Liver (tissue), 9 donors: ENCODE data around the gene CLOCK. TPM values are rescaled to one million over a fixed set of nuclear protein-coding genes. Genes with fewer than 3 reads are reported as not detected.
"Not testable (repeated sequence)": the region's sequence is repeated elsewhere in the genome, so short reads cannot be mapped to it uniquely, and the experiment has no call there.

Experiments used
- DNase-seq: peaks from one replicate; pipeline ENCODE4 v3.0.0-alpha.2; 2017; ENCODE audit warnings: low spot score
- H3K27ac ChIP-seq, 2 donors: one replicate each; pipeline ENCODE4 v1.7.0; 2013; ENCODE audit warnings: inconsistent platforms in 2 of 2, low read length in 2 of 2, control low read depth in 1 of 2, low read depth in 1 of 2, mild to moderate bottlenecking in 1 of 2
- H3K27me3 ChIP-seq, 4 donors: one replicate each; pipeline versions ENCODE4 v1.6.1 to v1.7.0; 2013; ENCODE audit warnings: low read length in 3 of 4, inconsistent platforms in 1 of 4, mild to moderate bottlenecking in 1 of 4, moderate library complexity in 1 of 4; ENCODE audit not compliant: control insufficient read depth in 4 of 4, insufficient read depth in 4 of 4
- H3K36me3 ChIP-seq, 4 donors: one replicate each; pipeline versions ENCODE4 v1.6.1 to v1.7.0; 2013; ENCODE audit warnings: low read length in 3 of 4, mild to moderate bottlenecking in 3 of 4, low read depth in 1 of 4, moderate library complexity in 1 of 4; ENCODE audit not compliant: control insufficient read depth in 4 of 4, insufficient read depth in 3 of 4
- H3K4me1 ChIP-seq, 4 donors: one replicate each; pipeline versions ENCODE4 v1.6.1 to v1.7.0; 2013; ENCODE audit warnings: low read length in 3 of 4, mild to moderate bottlenecking in 3 of 4, moderate library complexity in 1 of 4; ENCODE audit not compliant: control insufficient read depth in 4 of 4, insufficient read depth in 4 of 4
- H3K4me3 ChIP-seq, 3 donors: one replicate each; pipeline versions ENCODE4 v1.6.1 to v1.7.0; 2013; ENCODE audit warnings: low read length in 3 of 3, control low read depth in 1 of 3, low read depth in 1 of 3, mild to moderate bottlenecking in 1 of 3
- H3K9ac ChIP-seq, 2 donors: one replicate each; pipeline ENCODE4 v1.7.0; 2013; ENCODE audit warnings: low read length in 2 of 2, mild to moderate bottlenecking in 2 of 2, moderate library complexity in 2 of 2, control low read depth in 1 of 2, low read depth in 1 of 2
- H3K9me3 ChIP-seq, 4 donors: one replicate each; pipeline versions ENCODE4 v1.6.1 to v1.7.0; 2013; ENCODE audit warnings: low read length in 3 of 4; ENCODE audit not compliant: control insufficient read depth in 4 of 4
- ATF3 ChIP-seq: IDR thresholded peaks from 2 replicates; pipeline ENCODE4 v1.6.1; 2016; ENCODE audit warnings: antibody characterized with exemption
- FOXA1 ChIP-seq: IDR thresholded peaks from 2 replicates; pipeline ENCODE4 v1.6.1; 2016; ENCODE audit warnings: antibody characterized with exemption
- FOXA2 ChIP-seq: IDR thresholded peaks from 2 replicates; pipeline ENCODE4 v1.6.1; 2016; ENCODE audit warnings: antibody characterized with exemption
- GABPA ChIP-seq, 2 donors: IDR thresholded peaks in 1 of 2; conservative IDR thresholded peaks in 1 of 2; 2 replicates each; pipeline ENCODE4 v1.6.1; 2016; ENCODE audit warnings: antibody characterized with exemption in 2 of 2, mild to moderate bottlenecking in 1 of 2, moderate library complexity in 1 of 2
- HNF4A ChIP-seq, 2 donors: conservative IDR thresholded peaks; 2 replicates each; pipeline ENCODE4 v1.6.1; 2016; ENCODE audit warnings: antibody characterized with exemption in 2 of 2, mild to moderate bottlenecking in 2 of 2
- HNF4G ChIP-seq: IDR thresholded peaks from 2 replicates; pipeline ENCODE4 v1.6.1; 2016; ENCODE audit warnings: antibody characterized with exemption
- JUND ChIP-seq, 2 donors: IDR thresholded peaks; 2 replicates each; pipeline ENCODE4 v1.6.1; 2016; ENCODE audit warnings: antibody characterized with exemption in 2 of 2
- RAD21 ChIP-seq, 2 donors: IDR thresholded peaks; 2 replicates each; pipeline ENCODE4 v1.6.1; 2016; ENCODE audit warnings: antibody characterized with exemption in 2 of 2, mild to moderate bottlenecking in 2 of 2
- RXRA ChIP-seq, 2 donors: IDR thresholded peaks; 2 replicates each; pipeline ENCODE4 v1.6.1; 2017 to 2018; ENCODE audit warnings: antibody characterized with exemption in 2 of 2, mild to moderate bottlenecking in 1 of 2
- SP1 ChIP-seq: IDR thresholded peaks from 2 replicates; pipeline ENCODE4 v1.6.1; 2018; ENCODE audit warnings: antibody characterized with exemption, mild to moderate bottlenecking
- YY1 ChIP-seq: IDR thresholded peaks from 2 replicates; pipeline ENCODE4 v1.6.1; 2016; ENCODE audit warnings: antibody characterized with exemption, mild to moderate bottlenecking
- WGBS: extraction: QIAGEN DNeasy Blood & Tissue Kit; methylation state at CpG from one replicate; pipeline ENCODE4 v1.1.7; 2013; 5-methylcytosine and 5-hydroxymethylcytosine counted together
- polyA plus RNA-seq, 2 donors: library from polyadenylated mRNA; stranded (reverse) in 1 of 2; unstranded in 1 of 2; fragments of 200-250 nt in 1 of 2; fragments of >200 nt in 1 of 2; fragmentation: Nextera tagmentation in 1 of 2; extraction: Ambion mirVana in 1 of 2; gene quantifications; one replicate each; pipeline versions ENCODE4 v1.2.1 to v1.2.3, GENCODE V29; 2013 to 2015
- total RNA-seq, 2 donors: library from RNA; depleted of rRNA; stranded (reverse); fragments of >200 nt; gene quantifications; one replicate each; pipeline ENCODE4 v1.2.3, GENCODE V29; 2014
- TF ChIP-seq, protein P1 (sequence below): IDR thresholded peaks from 2 replicates; pipeline ENCODE4 v1.6.1; 2016; ENCODE audit warnings: antibody characterized with exemption
- TF ChIP-seq, protein P2 (sequence below): IDR thresholded peaks from 2 replicates; pipeline ENCODE4 v1.6.1; 2016; ENCODE audit warnings: antibody characterized with exemption
- donor health status: healthy.
- donor health status: healthy.
- donor health status: healthy.
- donor health status: healthy.
- donor health status: healthy.

Gene CLOCK
- total and polyA plus RNA-seq, 4 donors = 5.1 to 19.4 (median 6.1) TPM

- no peak within 1 kb of the TSS for H3K9ac ChIP-seq
- peaks cover 2 to 5% (median 4%) of the 10 kb centered on the region in 4 donors for H3K9me3 ChIP-seq
- TF ChIP-seq YY1 (no peak), FOXA1 (no peak), FOXA2 (no peak), HNF4A (conservative IDR thresholded peaks at IDR 0.05) (no peak), RXRA (IDR thresholded peaks at IDR 0.05) (no peak), HNF4G (no peak), ATF3 (no peak), GABPA (IDR thresholded peaks at IDR 0.05 in 1 of 2, conservative IDR thresholded peaks at IDR 0.05 in 1 of 2) (no peak), RAD21 (IDR thresholded peaks at IDR 0.05) (no peak), SP1 (no peak), JUND (IDR thresholded peaks at IDR 0.05) (no peak)
- TF ChIP-seq, protein P1, sequence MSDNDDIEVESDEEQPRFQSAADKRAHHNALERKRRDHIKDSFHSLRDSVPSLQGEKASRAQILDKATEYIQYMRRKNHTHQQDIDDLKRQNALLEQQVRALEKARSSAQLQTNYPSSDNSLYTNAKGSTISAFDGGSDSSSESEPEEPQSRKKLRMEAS = no peak
- TF ChIP-seq, protein P2, sequence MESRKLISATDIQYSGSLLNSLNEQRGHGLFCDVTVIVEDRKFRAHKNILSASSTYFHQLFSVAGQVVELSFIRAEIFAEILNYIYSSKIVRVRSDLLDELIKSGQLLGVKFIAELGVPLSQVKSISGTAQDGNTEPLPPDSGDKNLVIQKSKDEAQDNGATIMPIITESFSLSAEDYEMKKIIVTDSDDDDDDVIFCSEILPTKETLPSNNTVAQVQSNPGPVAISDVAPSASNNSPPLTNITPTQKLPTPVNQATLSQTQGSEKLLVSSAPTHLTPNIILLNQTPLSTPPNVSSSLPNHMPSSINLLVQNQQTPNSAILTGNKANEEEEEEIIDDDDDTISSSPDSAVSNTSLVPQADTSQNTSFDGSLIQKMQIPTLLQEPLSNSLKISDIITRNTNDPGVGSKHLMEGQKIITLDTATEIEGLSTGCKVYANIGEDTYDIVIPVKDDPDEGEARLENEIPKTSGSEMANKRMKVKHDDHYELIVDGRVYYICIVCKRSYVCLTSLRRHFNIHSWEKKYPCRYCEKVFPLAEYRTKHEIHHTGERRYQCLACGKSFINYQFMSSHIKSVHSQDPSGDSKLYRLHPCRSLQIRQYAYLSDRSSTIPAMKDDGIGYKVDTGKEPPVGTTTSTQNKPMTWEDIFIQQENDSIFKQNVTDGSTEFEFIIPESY = no peak
- no peak for DNase-seq
- H3K4me1 ChIP-seq = no peaks in the 10 kb centered on the region
- no peak within 1 kb of the TSS for H3K4me3 ChIP-seq
- no peaks in the 10 kb centered on the region for H3K36me3 ChIP-seq
- WGBS = 93% methylated on average over 24 of the region's 24 CpGs
- no peaks in the 10 kb centered on the region for H3K27me3 ChIP-seq
- no peak within 1 kb of the TSS for H3K27ac ChIP-seq
These were observed 45.3 kb upstream of the CLOCK start, which contains the start of gene PDCL2 for GRCh38 chr4:55592014-55592413. TSS of gene PDCL2 (minus strand) at chr4:55592245. CDS start at chr4:55592109, 136 bp downstream.

- DNase-seq = no peak
- no peaks in the 10 kb centered on the region for H3K36me3 ChIP-seq
- peaks cover 2 to 5% (median 4%) of the 10 kb centered on the region in 4 donors for H3K9me3 ChIP-seq
- H3K4me3 ChIP-seq = no peak overlapping the region
- H3K9ac ChIP-seq = no peak overlapping the region
- no peak overlapping the region for H3K27ac ChIP-seq
- TF ChIP-seq FOXA2 = no peak
- WGBS = 61% methylated on average over 2 of the region's 2 CpGs
- H3K27me3 ChIP-seq = no peaks in the 10 kb centered on the region
- H3K4me1 ChIP-seq = no peaks in the 10 kb centered on the region
These were observed 41.5 kb upstream of the CLOCK start for GRCh38 chr4:55588160-55588559.

DNA sequence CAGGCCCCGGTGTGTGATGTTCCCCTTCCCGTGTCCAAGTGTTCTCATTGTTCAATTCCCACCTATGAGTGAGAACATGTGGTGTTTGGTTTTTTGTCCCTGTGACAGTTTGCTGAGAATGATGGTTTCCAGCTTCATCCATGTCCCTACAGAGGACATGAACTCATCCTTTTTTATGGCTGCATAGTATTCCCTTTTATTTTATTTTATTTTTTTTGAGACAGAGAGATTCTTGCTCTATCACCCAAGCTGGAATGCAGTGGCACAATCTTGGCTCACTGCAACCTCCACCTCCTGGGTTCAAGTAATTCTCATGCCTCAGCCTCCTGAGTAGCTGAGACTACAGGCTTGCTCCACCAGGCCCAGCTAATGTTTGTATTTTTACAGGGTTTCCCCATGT lies 36.1 kb upstream of the CLOCK start:
- not testable (repeated sequence) for H3K36me3 ChIP-seq, DNase-seq, H3K4me3 ChIP-seq, H3K9ac ChIP-seq, H3K27me3 ChIP-seq, H3K27ac ChIP-seq, H3K9me3 ChIP-seq, H3K4me1 ChIP-seq
- WGBS = 94% methylated on average over 2 of the region's 2 CpGs
